ENCODE data around the gene TAPBP.

- TF ChIP-seq CTCF (IDR thresholded peaks at IDR 0.05) (no peak), POLR2A (IDR thresholded peaks at IDR 0.05) (peak; percentile 76), POLR2AphosphoS5 (IDR thresholded peaks at IDR 0.05) (peak; percentile 73 to 88 (median 86)), EP300 (IDR thresholded peaks at IDR 0.05; ENCODE audit: low read depth) (no peak)
Observed at GRCh38 chr6:33313709-33314514, at the start of gene TAPBP.
